Activated CD4-positive, alpha-beta T cell treated with anti-CD3 and anti-CD28 coated beads, Interleukin-2, amount 50 U/mL, for 1 hour (primary cell): Measurements from ENCODE around the gene ECSCR.
"Not testable (repeated sequence)": the region's sequence is repeated elsewhere in the genome, so short reads cannot be mapped to it uniquely, and the experiment has no call there.

Experiments used
- DNase-seq: peaks from one replicate; pipeline ENCODE4 v3.0.0-alpha.2; 2020

Gene ECSCR

GRCh38 chr5:139410121-139410992, 52.2 kb downstream of the ECSCR start:
- no peak for DNase-seq

- not testable (repeated sequence) for DNase-seq
These were observed 53.4 kb downstream of the ECSCR start for GRCh38 chr5:139409116-139409515.

- no peak for DNase-seq
These were observed 54.4 kb downstream of the ECSCR start for GRCh38 chr5:139408191-139408590.

GRCh38 chr5:139407517-139407916, 55.0 kb downstream of the ECSCR start:
- no peak for DNase-seq

GRCh38 chr5:139406963-139407362, 55.6 kb downstream of the ECSCR start:
- no peak for DNase-seq

GRCh38 chr5:139404484-139404840, 58.1 kb downstream of the ECSCR start:
- no peak for DNase-seq

GRCh38 chr5:139403787-139404483, 58.6 kb downstream of the ECSCR start, which contains the start of gene SPATA24:
Gene SPATA24, minus strand, starts transcription at chr5:139404089. Its CDS starts 29 bp downstream, at chr5:139404060.
- peak; percentile 97 for DNase-seq

- no peak for DNase-seq
These were observed 59.1 kb downstream of the ECSCR start for GRCh38 chr5:139403418-139403786.

- DNase-seq, result no peak
These were observed 59.9 kb downstream of the ECSCR start for GRCh38 chr5:139402561-139403158.

GRCh38 chr5:139401546-139401945, 61.0 kb downstream of the ECSCR start:
- DNase-seq, result no peak

GRCh38 chr5:139399501-139400121, 62.9 kb downstream of the ECSCR start:
- DNase-seq, result no peak
